Liver (tissue), 9 donors: Measurements from ENCODE around the gene CD300H. TPM values are rescaled to one million over a fixed set of nuclear protein-coding genes. Genes with fewer than 3 reads are reported as not detected.
A peak's percentile ranks its signal among the peaks of the same experiment; 100 is the strongest.

Experiments used
- DNase-seq: peaks from one replicate; pipeline ENCODE4 v3.0.0-alpha.2; 2017; ENCODE audit warnings: low spot score
- H3K27ac ChIP-seq, 2 donors: one replicate each; pipeline ENCODE4 v1.7.0; 2013; ENCODE audit warnings: inconsistent platforms in 2 of 2, low read length in 2 of 2, control low read depth in 1 of 2, low read depth in 1 of 2, mild to moderate bottlenecking in 1 of 2
- H3K27me3 ChIP-seq, 4 donors: one replicate each; pipeline versions ENCODE4 v1.6.1 to v1.7.0; 2013; ENCODE audit warnings: low read length in 3 of 4, inconsistent platforms in 1 of 4, mild to moderate bottlenecking in 1 of 4, moderate library complexity in 1 of 4; ENCODE audit not compliant: control insufficient read depth in 4 of 4, insufficient read depth in 4 of 4
- H3K36me3 ChIP-seq, 4 donors: one replicate each; pipeline versions ENCODE4 v1.6.1 to v1.7.0; 2013; ENCODE audit warnings: low read length in 3 of 4, mild to moderate bottlenecking in 3 of 4, low read depth in 1 of 4, moderate library complexity in 1 of 4; ENCODE audit not compliant: control insufficient read depth in 4 of 4, insufficient read depth in 3 of 4
- H3K4me1 ChIP-seq, 4 donors: one replicate each; pipeline versions ENCODE4 v1.6.1 to v1.7.0; 2013; ENCODE audit warnings: low read length in 3 of 4, mild to moderate bottlenecking in 3 of 4, moderate library complexity in 1 of 4; ENCODE audit not compliant: control insufficient read depth in 4 of 4, insufficient read depth in 4 of 4
- H3K4me3 ChIP-seq, 3 donors: one replicate each; pipeline versions ENCODE4 v1.6.1 to v1.7.0; 2013; ENCODE audit warnings: low read length in 3 of 3, control low read depth in 1 of 3, low read depth in 1 of 3, mild to moderate bottlenecking in 1 of 3
- H3K9ac ChIP-seq, 2 donors: one replicate each; pipeline ENCODE4 v1.7.0; 2013; ENCODE audit warnings: low read length in 2 of 2, mild to moderate bottlenecking in 2 of 2, moderate library complexity in 2 of 2, control low read depth in 1 of 2, low read depth in 1 of 2
- H3K9me3 ChIP-seq, 4 donors: one replicate each; pipeline versions ENCODE4 v1.6.1 to v1.7.0; 2013; ENCODE audit warnings: low read length in 3 of 4; ENCODE audit not compliant: control insufficient read depth in 4 of 4
- EGR1 ChIP-seq, 2 donors: IDR thresholded peaks; 2 replicates each; pipeline ENCODE4 v1.6.1; 2016 to 2018; ENCODE audit warnings: antibody characterized with exemption in 2 of 2, low read depth in 2 of 2
- FOXA2 ChIP-seq: IDR thresholded peaks from 2 replicates; pipeline ENCODE4 v1.6.1; 2016; ENCODE audit warnings: antibody characterized with exemption
- GABPA ChIP-seq, 2 donors: IDR thresholded peaks in 1 of 2; conservative IDR thresholded peaks in 1 of 2; 2 replicates each; pipeline ENCODE4 v1.6.1; 2016; ENCODE audit warnings: antibody characterized with exemption in 2 of 2, mild to moderate bottlenecking in 1 of 2, moderate library complexity in 1 of 2
- HNF4A ChIP-seq, 2 donors: conservative IDR thresholded peaks; 2 replicates each; pipeline ENCODE4 v1.6.1; 2016; ENCODE audit warnings: antibody characterized with exemption in 2 of 2, mild to moderate bottlenecking in 2 of 2
- NR2F2 ChIP-seq: IDR thresholded peaks from 2 replicates; pipeline ENCODE4 v1.6.1; 2016; ENCODE audit warnings: antibody characterized with exemption
- RXRA ChIP-seq, 2 donors: IDR thresholded peaks; 2 replicates each; pipeline ENCODE4 v1.6.1; 2017 to 2018; ENCODE audit warnings: antibody characterized with exemption in 2 of 2, mild to moderate bottlenecking in 1 of 2
- TAF1 ChIP-seq: conservative IDR thresholded peaks from 2 replicates; pipeline ENCODE4 v1.6.1; 2016; ENCODE audit warnings: antibody characterized with exemption, mild to moderate bottlenecking
- YY1 ChIP-seq: IDR thresholded peaks from 2 replicates; pipeline ENCODE4 v1.6.1; 2016; ENCODE audit warnings: antibody characterized with exemption, mild to moderate bottlenecking
- WGBS: extraction: QIAGEN DNeasy Blood & Tissue Kit; methylation state at CpG from one replicate; pipeline ENCODE4 v1.1.7; 2013; 5-methylcytosine and 5-hydroxymethylcytosine counted together
- polyA plus RNA-seq, 2 donors: library from polyadenylated mRNA; stranded (reverse) in 1 of 2; unstranded in 1 of 2; fragments of 200-250 nt in 1 of 2; fragments of >200 nt in 1 of 2; fragmentation: Nextera tagmentation in 1 of 2; extraction: Ambion mirVana in 1 of 2; gene quantifications; one replicate each; pipeline versions ENCODE4 v1.2.1 to v1.2.3, GENCODE V29; 2013 to 2015
- total RNA-seq, 2 donors: library from RNA; depleted of rRNA; stranded (reverse); fragments of >200 nt; gene quantifications; one replicate each; pipeline ENCODE4 v1.2.3, GENCODE V29; 2014
- TF ChIP-seq, protein P1 (sequence below): fragments of 150-350 bp; IDR thresholded peaks from 2 replicates; pipeline ENCODE4 v1.5.1; 2017; ENCODE audit warnings: improper control_type of control experiment, low read depth, low read length; ENCODE audit not compliant: missing input control
- TF ChIP-seq, protein P2 (sequence below): IDR thresholded peaks from 2 replicates; pipeline ENCODE4 v1.6.1; 2016; ENCODE audit warnings: antibody characterized with exemption
- TF ChIP-seq, protein P3 (sequence below): IDR thresholded peaks from 2 replicates; pipeline ENCODE4 v1.6.1; 2016; ENCODE audit warnings: antibody characterized with exemption, mild to moderate bottlenecking
- TF ChIP-seq, protein P4 (sequence below): IDR thresholded peaks from 2 replicates; pipeline ENCODE4 v1.6.1; 2016; ENCODE audit warnings: antibody characterized with exemption
- donor health status: healthy.
- donor health status: healthy.
- donor health status: healthy.
- donor health status: healthy.
- donor health status: healthy.

Gene CD300H
- total and polyA plus RNA-seq, 4 donors = 0.47 TPM; not detected in 3

DNA sequence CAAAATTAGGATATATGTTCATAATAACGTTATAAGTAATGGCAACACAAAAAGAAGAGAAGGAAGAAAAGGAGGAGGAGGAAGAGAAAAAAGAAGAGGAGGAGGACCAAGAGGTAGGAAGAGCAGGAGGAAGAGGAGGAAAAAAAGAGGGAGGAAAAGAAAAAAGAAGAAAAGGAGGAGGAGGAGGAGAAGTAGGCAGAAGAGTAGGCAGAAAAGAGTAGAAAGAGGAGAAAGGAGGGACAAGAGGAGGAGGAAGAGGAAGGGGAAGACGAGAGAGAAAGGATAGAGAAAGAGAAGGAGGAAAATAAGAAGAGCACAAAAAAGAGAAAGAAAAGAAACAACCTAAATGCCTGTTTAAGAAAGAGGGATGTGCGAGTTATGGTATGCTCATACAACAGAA, 30.4 kb downstream of the CD300H start:
- Histone ChIP-seq H3K4me1 (no peaks in the 10 kb centered on the region), H3K9me3 (no peaks in the 10 kb centered on the region), H3K27ac (no peak overlapping the region), H3K36me3 (no peaks in the 10 kb centered on the region), H3K27me3 (peaks cover 0 to 7% (median 0%) of the 10 kb centered on the region in 4 donors), H3K9ac (no peak overlapping the region), H3K4me3 (no peak overlapping the region)
- no peak for DNase-seq
- TF ChIP-seq HNF4A (conservative IDR thresholded peaks at IDR 0.05) (no peak), NR2F2 (no peak), GABPA (IDR thresholded peaks at IDR 0.05 in 1 of 2, conservative IDR thresholded peaks at IDR 0.05 in 1 of 2) (no peak), EGR1 (IDR thresholded peaks at IDR 0.05; ENCODE audit: low read depth in 2 of 2) (no peak), FOXA2 (no peak), TAF1 (no peak), RXRA (IDR thresholded peaks at IDR 0.05) (no peak)
- TF ChIP-seq, protein P1, sequence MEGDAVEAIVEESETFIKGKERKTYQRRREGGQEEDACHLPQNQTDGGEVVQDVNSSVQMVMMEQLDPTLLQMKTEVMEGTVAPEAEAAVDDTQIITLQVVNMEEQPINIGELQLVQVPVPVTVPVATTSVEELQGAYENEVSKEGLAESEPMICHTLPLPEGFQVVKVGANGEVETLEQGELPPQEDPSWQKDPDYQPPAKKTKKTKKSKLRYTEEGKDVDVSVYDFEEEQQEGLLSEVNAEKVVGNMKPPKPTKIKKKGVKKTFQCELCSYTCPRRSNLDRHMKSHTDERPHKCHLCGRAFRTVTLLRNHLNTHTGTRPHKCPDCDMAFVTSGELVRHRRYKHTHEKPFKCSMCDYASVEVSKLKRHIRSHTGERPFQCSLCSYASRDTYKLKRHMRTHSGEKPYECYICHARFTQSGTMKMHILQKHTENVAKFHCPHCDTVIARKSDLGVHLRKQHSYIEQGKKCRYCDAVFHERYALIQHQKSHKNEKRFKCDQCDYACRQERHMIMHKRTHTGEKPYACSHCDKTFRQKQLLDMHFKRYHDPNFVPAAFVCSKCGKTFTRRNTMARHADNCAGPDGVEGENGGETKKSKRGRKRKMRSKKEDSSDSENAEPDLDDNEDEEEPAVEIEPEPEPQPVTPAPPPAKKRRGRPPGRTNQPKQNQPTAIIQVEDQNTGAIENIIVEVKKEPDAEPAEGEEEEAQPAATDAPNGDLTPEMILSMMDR = no peak
- TF ChIP-seq, protein P2, sequence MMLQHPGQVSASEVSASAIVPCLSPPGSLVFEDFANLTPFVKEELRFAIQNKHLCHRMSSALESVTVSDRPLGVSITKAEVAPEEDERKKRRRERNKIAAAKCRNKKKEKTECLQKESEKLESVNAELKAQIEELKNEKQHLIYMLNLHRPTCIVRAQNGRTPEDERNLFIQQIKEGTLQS = no peak
- TF ChIP-seq, protein P3, sequence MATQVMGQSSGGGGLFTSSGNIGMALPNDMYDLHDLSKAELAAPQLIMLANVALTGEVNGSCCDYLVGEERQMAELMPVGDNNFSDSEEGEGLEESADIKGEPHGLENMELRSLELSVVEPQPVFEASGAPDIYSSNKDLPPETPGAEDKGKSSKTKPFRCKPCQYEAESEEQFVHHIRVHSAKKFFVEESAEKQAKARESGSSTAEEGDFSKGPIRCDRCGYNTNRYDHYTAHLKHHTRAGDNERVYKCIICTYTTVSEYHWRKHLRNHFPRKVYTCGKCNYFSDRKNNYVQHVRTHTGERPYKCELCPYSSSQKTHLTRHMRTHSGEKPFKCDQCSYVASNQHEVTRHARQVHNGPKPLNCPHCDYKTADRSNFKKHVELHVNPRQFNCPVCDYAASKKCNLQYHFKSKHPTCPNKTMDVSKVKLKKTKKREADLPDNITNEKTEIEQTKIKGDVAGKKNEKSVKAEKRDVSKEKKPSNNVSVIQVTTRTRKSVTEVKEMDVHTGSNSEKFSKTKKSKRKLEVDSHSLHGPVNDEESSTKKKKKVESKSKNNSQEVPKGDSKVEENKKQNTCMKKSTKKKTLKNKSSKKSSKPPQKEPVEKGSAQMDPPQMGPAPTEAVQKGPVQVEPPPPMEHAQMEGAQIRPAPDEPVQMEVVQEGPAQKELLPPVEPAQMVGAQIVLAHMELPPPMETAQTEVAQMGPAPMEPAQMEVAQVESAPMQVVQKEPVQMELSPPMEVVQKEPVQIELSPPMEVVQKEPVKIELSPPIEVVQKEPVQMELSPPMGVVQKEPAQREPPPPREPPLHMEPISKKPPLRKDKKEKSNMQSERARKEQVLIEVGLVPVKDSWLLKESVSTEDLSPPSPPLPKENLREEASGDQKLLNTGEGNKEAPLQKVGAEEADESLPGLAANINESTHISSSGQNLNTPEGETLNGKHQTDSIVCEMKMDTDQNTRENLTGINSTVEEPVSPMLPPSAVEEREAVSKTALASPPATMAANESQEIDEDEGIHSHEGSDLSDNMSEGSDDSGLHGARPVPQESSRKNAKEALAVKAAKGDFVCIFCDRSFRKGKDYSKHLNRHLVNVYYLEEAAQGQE = no peak
- TF ChIP-seq, protein P4, sequence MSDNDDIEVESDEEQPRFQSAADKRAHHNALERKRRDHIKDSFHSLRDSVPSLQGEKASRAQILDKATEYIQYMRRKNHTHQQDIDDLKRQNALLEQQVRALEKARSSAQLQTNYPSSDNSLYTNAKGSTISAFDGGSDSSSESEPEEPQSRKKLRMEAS = no peak
- WGBS = 63% methylated on average over 3 of the region's 3 CpGs

DNA sequence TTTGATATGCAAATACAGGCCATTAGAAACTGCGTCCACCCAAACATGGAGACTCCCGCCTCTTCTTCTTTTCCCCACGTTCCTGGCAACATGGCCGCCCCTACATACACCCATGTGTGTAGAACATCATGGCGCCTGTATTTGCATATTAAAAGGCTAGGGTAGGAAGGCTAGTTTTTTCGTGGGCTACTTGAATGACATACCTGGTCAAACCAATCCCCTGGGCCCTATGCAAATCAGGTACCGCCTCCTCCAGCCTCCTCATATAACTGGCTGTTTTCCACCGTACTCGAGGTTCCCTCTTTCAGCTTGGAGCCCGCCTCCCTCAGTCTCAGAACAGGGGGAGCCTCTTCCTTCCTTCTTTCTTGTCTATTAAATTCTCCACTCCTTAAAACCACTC, 35.2 kb downstream of the CD300H start:
- no peak overlapping the region for H3K4me3 ChIP-seq
- H3K9me3 ChIP-seq = no peaks in the 10 kb centered on the region
- H3K4me1 ChIP-seq = no peaks in the 10 kb centered on the region
- TF ChIP-seq, protein P4 = no peak
- TF ChIP-seq, protein P2 = no peak
- TF ChIP-seq YY1 = peak; percentile 90
- 58% methylated on average over 10 of the region's 10 CpGs for WGBS
- H3K27ac ChIP-seq = peak overlapping the region; percentile 12 to 17
- H3K9ac ChIP-seq = no peak overlapping the region
- H3K27me3 ChIP-seq = peaks cover 0 to 10% (median 0%) of the 10 kb centered on the region in 4 donors
- no peaks in the 10 kb centered on the region for H3K36me3 ChIP-seq
- DNase-seq = peak; percentile 31
